Measurements from ENCODE around the gene ATP10A.

- no peak for TF ChIP-seq CTCF (IDR thresholded peaks at IDR 0.05)
- no peak for TF ChIP-seq POLR2A (IDR thresholded peaks at IDR 0.05)
Measured at GRCh38 chr15:25852661-25853524, 10.2 kb downstream of the ATP10A start.
